HL-60 (cell line): ENCODE results near the gene GANC.

Source experiments
- POLR2AphosphoS5 ChIP-seq: IDR thresholded peaks from 2 replicates; pipeline ENCODE4 v1.6.1; 2012; ENCODE audit warnings: low read depth
- TF ChIP-seq, protein P1 (sequence below): IDR thresholded peaks from one replicate; pipeline ENCODE4 v1.5.1; 2011; ENCODE audit warnings: low read length, control low read depth, inconsistent platforms; ENCODE audit not compliant: insufficient read depth
- TF ChIP-seq, protein P2 (sequence below): IDR thresholded peaks from 2 replicates; pipeline ENCODE4 v1.6.1; 2012; ENCODE audit warnings: low read depth; ENCODE audit not compliant: insufficient replicate concordance

- TF ChIP-seq, protein P1, sequence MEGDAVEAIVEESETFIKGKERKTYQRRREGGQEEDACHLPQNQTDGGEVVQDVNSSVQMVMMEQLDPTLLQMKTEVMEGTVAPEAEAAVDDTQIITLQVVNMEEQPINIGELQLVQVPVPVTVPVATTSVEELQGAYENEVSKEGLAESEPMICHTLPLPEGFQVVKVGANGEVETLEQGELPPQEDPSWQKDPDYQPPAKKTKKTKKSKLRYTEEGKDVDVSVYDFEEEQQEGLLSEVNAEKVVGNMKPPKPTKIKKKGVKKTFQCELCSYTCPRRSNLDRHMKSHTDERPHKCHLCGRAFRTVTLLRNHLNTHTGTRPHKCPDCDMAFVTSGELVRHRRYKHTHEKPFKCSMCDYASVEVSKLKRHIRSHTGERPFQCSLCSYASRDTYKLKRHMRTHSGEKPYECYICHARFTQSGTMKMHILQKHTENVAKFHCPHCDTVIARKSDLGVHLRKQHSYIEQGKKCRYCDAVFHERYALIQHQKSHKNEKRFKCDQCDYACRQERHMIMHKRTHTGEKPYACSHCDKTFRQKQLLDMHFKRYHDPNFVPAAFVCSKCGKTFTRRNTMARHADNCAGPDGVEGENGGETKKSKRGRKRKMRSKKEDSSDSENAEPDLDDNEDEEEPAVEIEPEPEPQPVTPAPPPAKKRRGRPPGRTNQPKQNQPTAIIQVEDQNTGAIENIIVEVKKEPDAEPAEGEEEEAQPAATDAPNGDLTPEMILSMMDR: no peak
- TF ChIP-seq POLR2AphosphoS5: no peak
- TF ChIP-seq, protein P2, sequence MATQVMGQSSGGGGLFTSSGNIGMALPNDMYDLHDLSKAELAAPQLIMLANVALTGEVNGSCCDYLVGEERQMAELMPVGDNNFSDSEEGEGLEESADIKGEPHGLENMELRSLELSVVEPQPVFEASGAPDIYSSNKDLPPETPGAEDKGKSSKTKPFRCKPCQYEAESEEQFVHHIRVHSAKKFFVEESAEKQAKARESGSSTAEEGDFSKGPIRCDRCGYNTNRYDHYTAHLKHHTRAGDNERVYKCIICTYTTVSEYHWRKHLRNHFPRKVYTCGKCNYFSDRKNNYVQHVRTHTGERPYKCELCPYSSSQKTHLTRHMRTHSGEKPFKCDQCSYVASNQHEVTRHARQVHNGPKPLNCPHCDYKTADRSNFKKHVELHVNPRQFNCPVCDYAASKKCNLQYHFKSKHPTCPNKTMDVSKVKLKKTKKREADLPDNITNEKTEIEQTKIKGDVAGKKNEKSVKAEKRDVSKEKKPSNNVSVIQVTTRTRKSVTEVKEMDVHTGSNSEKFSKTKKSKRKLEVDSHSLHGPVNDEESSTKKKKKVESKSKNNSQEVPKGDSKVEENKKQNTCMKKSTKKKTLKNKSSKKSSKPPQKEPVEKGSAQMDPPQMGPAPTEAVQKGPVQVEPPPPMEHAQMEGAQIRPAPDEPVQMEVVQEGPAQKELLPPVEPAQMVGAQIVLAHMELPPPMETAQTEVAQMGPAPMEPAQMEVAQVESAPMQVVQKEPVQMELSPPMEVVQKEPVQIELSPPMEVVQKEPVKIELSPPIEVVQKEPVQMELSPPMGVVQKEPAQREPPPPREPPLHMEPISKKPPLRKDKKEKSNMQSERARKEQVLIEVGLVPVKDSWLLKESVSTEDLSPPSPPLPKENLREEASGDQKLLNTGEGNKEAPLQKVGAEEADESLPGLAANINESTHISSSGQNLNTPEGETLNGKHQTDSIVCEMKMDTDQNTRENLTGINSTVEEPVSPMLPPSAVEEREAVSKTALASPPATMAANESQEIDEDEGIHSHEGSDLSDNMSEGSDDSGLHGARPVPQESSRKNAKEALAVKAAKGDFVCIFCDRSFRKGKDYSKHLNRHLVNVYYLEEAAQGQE: no peak
These were observed 58.2 kb downstream of the GANC start for GRCh38 chr15:42331235-42331634.
